Stimulated activated CD8-positive, alpha-beta memory T cell treated with anti-CD3 and anti-CD28 coated beads, Interleukin-15, amount 100 ng/mL, for 1 hour (primary cell): ENCODE results near the gene SHANK1.
"Not testable (repeated sequence)": the region's sequence is repeated elsewhere in the genome, so short reads cannot be mapped to it uniquely, and the experiment has no call there.

Source experiments
- DNase-seq: peaks from one replicate; pipeline ENCODE4 v3.0.0-alpha.2; 2020; ENCODE audit warnings: low read depth

The SHANK1 gene

DNA sequence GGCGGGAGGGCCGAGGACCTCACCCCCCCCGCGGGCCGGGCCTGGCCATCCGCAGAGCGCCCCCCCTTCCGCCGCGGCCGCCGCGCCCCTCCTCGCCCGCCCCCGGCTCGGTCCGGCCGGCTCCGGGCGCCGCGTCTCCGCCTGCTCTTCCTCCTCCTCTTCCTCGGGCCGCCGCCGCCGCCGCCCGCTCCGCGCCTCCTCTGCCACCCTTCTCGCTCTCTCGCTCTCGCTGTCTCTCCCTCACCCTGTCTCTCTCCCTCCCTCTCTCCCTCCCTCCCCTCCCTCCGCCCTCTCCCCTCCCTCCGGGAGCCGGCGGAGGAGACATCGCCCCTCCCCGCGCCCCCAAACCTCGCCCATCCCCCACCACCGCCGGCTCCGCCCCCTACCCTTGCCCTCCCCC is at the start of gene SHANK1:
Gene SHANK1, minus strand, starts transcription at position 237 of the 400 bp plus-strand sequence. CDS start 2,883 bp downstream, outside the sequence.
- DNase-seq = no peak

GRCh38 chr19:50768277-50768676 is 48.7 kb upstream of the SHANK1 start:
- DNase-seq = no peak

DNA sequence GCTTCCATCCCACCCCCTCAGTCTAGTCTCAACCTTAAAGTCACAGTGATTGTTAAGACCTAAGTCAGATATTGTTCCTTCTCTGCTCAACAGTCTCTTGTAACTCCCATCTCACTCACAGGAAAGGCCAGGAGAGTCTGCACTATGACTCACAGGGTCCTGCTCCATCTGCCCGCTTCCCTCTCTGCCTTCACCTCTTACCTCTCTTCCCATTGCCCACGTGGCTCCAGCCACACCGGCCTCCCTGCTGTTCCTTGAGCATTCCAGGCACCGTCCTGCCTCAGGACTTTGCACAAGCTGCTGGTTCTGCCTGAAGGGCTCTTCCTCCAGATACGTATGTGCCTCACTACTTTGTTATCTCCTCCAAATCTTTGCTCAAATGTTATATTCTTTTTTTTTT is 47.7 kb upstream of the SHANK1 start:
- not testable (repeated sequence) for DNase-seq

GRCh38 chr19:50766746-50767145 is 47.1 kb upstream of the SHANK1 start:
- not testable (repeated sequence) for DNase-seq

DNA sequence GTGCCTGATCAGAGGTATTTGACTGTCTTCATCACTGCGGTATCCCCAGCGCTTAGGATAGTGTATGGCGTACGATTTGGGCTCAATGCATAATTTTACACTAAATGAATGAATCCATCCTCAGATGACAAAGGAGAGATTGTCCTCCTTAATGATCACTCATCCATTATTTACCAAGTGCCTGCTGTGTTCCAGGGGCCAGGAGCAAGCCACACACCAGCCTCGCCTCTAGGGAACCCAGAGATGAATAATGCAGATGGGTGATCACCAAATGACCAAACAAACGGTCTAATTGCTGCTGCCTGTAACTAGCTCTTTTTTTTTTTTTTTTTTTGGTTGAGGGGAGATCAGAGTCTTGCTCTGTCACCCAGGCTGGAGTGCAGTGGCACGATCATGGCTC is 44.8 kb upstream of the SHANK1 start:
- no peak for DNase-seq

DNA sequence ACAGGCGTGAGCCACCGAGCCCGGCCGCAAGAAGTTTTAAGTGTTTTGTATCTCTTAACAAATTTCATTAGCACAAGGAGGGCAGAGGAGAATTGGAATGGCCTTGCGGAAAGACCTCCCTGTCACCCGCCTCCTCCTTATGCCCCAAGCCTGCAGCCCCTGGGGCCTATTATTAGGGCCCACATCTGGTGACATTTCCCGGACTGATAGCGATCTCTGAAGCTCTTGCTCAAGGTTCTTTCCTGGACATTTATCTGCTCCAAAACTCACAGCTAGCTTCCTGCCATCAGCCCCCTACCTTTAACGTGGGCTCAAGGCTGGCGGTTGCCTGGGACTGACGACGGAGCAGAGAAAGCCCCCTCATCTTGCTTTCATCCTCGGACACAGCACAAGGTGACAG is 43.9 kb upstream of the SHANK1 start:
- not testable (repeated sequence) for DNase-seq

- DNase-seq = not testable (repeated sequence)
Measured at GRCh38 chr19:50761501-50761900, 41.9 kb upstream of the SHANK1 start.

- no peak for DNase-seq
Measured at GRCh38 chr19:50759886-50760285, 40.3 kb upstream of the SHANK1 start.

DNA sequence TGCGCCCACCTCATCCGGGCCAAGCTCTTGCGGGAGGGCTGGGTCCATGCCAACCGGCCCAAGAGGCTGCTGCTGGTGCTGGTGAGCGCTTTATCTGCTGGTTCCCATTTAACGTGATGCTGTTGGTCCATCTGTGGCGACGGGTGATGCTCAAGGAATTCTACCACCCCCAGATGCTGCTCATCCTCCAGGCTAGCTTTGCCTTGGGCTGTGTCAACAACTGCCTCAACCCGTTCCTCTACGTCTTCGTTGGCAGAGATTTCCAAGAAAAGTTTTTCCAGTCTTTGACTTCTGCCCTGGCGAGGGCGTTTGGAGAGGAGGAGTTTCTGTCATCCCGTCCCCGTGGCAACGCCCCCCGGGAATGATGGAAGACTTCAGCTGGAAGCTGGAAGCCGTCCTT is 39.5 kb upstream of the SHANK1 start:
- DNase-seq = not testable (repeated sequence)

DNA sequence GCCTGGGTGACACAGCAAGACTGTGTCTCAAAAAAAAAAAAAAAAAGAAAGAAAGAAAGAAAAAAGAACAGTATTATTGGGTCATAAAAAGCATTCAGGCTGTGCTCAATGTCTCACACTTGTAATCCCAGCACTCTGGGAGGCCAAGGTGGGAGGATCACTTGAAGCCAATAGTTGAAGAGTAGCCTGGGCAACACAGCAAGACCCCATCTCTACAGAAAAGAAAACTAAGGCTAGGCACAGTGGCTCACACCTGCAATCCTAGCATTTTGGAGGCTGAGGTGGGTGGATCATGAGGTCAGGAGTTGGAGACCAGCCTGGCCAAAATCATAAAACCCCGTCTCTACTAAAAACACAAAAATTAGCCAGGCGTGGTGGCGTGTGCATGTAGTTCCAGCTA is 38.0 kb upstream of the SHANK1 start:
- not testable (repeated sequence) for DNase-seq

- not testable (repeated sequence) for DNase-seq
Measured at GRCh38 chr19:50756244-50756643, 36.6 kb upstream of the SHANK1 start.

DNA sequence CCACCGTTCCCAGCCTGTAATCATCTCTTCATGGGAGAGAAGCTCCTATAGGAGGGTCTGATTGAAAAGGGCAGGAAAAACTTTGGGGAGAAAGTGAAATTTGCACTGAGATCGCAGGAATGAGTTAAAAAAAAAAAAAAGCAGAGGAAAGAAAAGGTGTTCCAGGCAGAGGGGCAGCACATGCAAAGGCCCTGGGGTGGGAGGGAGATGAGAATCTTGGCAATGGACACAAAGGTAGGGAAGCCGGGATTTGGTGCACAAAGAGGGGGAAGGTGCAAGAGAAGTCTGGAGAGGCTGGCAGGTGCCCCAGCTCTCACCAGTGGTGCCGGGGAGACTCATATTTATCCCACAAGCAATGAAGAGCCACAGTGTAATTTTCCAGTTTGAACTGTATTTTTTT is 34.3 kb upstream of the SHANK1 start:
- DNase-seq = no peak

DNA sequence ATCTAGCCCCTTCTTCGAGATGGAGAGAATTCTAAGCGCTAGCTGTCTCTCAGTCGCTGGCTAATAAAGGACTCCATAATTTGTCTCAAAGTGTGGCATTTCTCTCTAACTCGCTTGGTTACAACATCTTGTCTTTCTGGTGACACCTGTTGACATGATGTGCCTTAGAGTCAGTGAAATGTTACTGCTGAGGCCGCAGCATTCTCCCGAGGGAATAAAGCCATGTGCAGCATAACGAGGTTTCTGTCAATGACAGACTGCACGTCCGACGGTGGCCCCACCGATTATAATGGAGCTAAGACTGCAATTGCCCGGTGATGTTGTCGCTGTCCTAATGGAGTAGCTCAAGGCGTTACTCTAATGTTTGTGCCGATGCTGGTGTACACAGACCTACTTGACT is 30.4 kb upstream of the SHANK1 start:
- DNase-seq = no peak

GRCh38 chr19:50749490-50749889 is 29.9 kb upstream of the SHANK1 start:
- no peak for DNase-seq

- DNase-seq = not testable (repeated sequence)
Measured at GRCh38 chr19:50747141-50747540, 27.5 kb upstream of the SHANK1 start.

DNA sequence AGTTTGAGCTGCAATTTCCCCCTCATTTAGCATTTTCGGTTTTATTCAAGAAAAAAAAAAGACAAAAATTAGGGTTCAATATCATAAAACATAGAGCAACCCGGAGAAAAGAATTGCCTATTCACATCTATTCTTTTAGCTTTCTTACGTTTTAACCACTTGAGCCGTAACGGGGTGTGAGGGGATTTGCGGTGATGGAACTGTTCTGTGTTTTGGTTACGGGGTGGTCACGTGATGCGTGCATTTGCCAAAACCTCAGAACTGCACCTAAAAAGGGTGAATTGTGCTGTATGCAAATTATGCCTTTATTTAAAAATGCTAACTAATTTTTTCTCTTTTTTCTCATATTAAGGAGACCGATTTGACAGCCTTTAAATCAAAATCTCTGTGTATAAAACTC is 25.6 kb upstream of the SHANK1 start:
- no peak for DNase-seq

- DNase-seq = no peak
Measured at GRCh38 chr19:50743537-50743936, 23.9 kb upstream of the SHANK1 start.

GRCh38 chr19:50741179-50741933 is 21.8 kb upstream of the SHANK1 start:
- DNase-seq = no peak

GRCh38 chr19:50739914-50740426 is 20.4 kb upstream of the SHANK1 start:
- DNase-seq = no peak

- DNase-seq = no peak
Measured at GRCh38 chr19:50739132-50739913, 19.7 kb upstream of the SHANK1 start.

DNA sequence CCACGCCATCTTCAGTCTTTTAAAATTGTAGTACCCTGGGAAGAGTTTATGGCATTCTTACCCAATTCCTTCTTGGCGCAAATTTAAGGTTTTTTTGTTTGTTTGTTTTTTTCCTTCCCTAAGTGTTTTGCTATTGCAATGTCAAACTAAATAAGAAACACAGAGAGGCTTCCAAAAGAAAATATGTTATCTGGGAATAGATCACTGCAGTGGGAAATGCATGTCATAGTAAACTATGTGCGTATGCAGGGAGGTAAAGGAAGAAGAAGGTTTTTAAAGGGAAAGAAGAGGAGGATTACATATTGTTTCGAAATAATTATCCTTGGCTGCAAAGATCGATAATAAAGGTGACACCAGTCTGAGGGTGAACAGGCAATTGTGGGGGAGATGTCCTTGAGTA is 16.7 kb upstream of the SHANK1 start:
- no peak for DNase-seq

DNA sequence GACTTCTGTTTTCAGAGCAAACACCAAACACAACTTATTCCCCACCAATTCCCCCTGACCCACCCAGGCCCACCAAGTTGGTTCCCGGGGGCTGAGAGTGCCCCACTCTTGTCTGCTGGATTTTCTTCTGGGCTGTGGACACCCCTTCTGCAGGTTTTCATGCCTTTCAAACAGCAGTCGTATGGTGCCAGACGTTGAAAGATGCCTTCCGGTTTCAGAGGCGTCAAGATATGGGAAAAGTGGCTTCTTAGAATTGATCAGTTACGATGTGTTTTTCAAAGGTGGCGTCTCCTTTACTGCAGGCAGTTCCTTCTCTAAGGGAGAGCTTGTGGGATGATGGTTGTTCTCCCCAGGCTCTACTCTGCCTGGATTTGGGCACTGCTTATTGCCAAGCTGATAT is 16.3 kb upstream of the SHANK1 start:
- DNase-seq = no peak

DNA sequence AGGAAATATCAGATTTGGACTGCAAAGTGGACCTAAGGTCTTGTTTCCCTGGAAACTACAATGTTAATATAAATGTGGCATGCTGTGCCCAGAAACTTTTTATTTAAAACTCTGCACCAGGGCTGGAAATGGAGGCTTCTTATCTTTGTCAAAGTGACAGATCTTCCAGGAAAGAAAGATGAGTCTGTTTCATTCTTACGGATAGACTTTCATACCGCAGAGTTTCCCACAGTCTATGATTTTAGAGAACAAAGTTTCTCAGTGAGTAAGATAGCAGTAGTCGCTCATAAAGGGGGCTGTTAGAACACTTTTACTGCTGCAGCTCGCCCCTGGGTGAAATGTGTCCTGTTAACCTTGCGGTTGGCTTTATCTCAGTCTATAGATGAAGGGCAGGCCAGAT is 10.3 kb upstream of the SHANK1 start:
- no peak for DNase-seq
